Epithelial cell of alveolus of lung (primary cell): ENCODE data around the gene PLEKHA8. TPM values are rescaled to one million over a fixed set of nuclear protein-coding genes. Genes with fewer than 3 reads are reported as not detected.

Experiments
- total RNA-seq: library from RNA; depleted of rRNA; stranded (reverse); fragments of >200 nt; gene quantifications from 2 replicates; pipeline ENCODE4 v1.2.1, GENCODE V29; 2015

Gene PLEKHA8, protein sequence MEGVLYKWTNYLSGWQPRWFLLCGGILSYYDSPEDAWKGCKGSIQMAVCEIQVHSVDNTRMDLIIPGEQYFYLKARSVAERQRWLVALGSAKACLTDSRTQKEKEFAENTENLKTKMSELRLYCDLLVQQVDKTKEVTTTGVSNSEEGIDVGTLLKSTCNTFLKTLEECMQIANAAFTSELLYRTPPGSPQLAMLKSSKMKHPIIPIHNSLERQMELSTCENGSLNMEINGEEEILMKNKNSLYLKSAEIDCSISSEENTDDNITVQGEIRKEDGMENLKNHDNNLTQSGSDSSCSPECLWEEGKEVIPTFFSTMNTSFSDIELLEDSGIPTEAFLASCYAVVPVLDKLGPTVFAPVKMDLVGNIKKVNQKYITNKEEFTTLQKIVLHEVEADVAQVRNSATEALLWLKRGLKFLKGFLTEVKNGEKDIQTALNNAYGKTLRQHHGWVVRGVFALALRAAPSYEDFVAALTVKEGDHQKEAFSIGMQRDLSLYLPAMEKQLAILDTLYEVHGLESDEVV
- 7.5 and 9.8 TPM in 2 replicates for total RNA-seq

DNA sequence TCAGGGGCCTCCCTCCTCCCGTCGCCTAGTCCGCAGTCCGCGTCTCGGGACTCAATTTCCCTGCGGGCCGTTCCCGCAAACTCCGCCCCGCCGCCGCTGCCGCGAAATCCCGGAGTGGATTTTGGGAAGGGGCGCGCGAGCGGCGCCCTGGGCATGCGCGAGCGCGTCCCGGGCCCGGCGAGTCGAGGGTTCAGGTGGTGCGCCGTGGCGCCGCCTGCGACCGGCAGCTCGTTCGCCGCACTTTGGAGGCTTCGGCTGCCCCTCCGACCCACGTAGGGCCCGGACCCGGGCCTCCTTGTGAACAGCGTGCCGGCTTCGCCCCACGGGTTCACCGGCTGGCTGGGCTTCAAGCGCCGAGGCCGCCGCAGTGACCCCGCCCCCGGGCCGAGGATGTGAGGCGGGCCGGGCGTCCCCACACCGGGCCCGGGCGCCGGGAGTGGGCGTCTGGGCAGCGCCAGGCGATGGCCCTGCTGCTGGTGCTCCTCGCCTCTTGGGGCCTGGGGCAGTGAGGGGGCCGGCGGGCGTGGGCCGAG, at the start of gene PLEKHA8:
PLEKHA8 (plus strand) TSS at position 197 of the 533 bp plus-strand sequence. CDS start 351 bp downstream, outside the sequence.

DNA sequence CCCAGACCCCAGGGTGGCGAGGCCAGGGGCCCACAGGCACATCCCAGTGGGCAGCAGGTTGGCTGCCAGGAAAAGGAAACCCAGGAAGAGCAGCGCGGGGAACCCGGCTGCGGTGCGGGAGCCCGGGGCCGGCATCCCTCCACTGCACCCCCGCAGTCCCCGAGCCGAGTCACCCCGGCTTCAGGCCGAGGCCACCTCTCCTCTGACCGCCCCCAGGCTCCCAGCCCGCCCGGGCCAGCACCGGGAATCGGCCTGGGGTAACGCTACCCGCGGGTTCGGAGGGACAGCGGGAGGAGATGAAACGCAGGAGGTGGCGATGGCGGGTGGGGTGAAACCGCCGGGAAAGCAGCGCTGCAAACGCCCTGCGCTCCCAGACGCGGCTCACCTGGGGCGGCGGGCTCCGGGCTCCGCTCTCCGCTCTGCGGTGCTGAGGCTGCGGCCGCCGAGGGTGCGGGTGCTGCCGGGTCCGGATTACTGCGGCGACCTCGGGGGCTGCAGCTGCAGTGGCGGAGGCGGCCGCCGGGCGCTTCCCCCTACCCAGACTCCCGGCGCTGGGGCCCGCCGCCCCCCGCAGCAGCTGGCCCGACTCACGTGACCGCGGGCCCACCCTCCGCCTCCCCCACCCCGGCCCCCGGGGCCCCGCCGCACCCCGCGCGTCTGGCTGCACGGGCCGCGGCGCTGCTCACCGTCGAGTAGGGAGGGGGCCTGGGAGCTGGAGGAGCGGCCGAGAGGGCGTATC, 38.8 kb upstream of the PLEKHA8 start, which contains the start of gene SCRN1:
SCRN1 (minus strand) TSS at position 545 of the 739 bp plus-strand sequence. CDS start 20,734 bp downstream, outside the sequence.

DNA sequence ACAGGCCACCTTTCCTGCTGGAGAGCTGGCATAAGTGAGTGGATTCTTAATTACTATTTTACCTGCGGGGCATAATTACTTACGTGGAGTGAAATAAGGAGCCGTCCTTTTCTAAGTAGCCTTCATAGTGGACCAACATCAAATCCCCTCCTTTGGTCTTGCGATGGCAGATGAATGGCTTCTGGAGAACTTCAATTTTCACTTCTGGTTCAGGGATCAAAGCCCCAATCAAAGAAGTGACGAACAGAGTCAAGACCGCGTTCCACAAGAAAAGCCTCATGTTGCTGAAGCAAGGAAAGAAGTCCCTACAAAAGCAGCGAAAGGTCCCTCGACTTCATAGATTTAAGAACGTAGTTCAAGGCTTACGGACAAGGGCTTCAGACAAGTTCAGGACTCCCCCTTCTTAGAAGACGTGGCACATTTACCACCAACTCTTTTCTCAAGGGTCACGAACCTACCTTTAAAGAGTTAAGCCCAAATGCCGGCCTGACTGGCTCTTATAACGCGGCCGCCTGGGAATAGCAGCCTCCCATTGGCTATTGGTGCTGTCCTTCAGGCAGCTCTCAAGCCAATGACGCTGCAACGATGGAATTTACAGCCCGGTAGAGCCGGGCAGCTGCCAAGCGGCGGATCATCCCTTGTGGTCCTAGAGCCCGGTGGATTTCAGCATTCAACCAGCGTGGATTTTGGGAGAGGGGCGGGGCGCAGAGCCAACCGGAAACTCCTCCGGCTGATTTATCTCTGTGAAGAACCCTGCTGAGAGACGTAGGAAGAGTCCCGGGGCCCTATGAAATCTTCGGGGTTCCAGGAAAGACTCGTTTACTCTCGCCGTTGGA, 1.8 kb upstream of the PLEKHA8 start, which contains the start of gene FKBP14:
FKBP14 (minus strand) TSS at position 474 of the 836 bp plus-strand sequence; CDS start at position 280, 194 bp downstream.

DNA sequence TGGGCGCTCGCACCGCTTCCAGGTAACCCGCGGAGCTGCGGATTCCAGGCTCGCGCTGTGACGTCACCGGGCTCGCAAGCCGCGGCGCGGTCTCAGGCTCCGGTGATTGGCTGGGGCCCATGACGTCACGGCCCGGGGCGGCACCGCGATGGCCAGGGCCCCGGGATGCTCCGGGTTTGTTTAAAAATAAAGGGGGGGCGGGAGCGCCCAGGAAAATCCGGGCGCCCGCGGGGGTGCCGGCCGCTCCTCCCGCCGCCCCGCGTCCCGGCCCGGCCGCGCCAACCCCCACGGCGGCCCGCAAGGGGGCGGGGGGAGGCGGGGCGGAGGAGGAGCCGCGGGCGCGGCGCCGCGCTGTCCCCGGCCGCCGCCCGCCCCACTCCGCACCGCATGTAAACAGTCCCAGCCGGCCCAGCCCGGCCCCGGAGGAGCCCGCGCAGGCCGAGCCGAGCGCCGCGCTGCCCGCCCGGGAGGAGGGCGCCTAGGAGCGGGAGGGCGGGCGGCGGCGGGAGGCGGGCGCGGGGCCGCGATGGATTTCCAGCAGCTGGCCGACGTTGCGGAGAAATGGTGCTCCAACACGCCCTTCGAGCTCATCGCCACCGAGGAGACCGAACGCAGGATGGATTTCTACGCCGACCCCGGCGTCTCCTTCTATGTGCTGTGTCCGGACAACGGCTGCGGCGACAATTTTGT, 106.5 kb downstream of the PLEKHA8 start, which contains the start of gene MTURN:
MTURN (plus strand) TSS at position 376 of the 690 bp plus-strand sequence; CDS start at position 527, 151 bp downstream.

Other genes starting within 250 kb of the PLEKHA8 start
- gene WIPF3, start 221.9 kb upstream of the PLEKHA8 start, total RNA-seq = not detected in 2 replicates
- gene SCRN1, start 38.6 kb upstream of the PLEKHA8 start, total RNA-seq = 76.3 and 76.5 TPM in 2 replicates
- 19.6 and 25.6 TPM in 2 replicates for gene FKBP14, start 1.7 kb upstream of the PLEKHA8 start, total RNA-seq
- gene MTURN, start 106.6 kb downstream of the PLEKHA8 start, total RNA-seq = 4.3 and 8.8 TPM in 2 replicates